Measurements from ENCODE around the gene EFCAB12. TPM values are rescaled to one million over a fixed set of nuclear protein-coding genes. Genes with fewer than 3 reads are reported as not detected.
"Not testable (repeated sequence)": the region's sequence is repeated elsewhere in the genome, so short reads cannot be mapped to it uniquely, and the experiment has no call there.

Gene EFCAB12
- total RNA-seq, 1 donor from 2014 or later = 0.39 TPM

GRCh38 chr3:129398803-129399144 lies 29.7 kb downstream of the EFCAB12 start:
- intact Hi-C loops (cut with micrococcal nuclease) = loop anchor here (1.0 to 2.0 kb wide), 5 partner anchors 30 to 372 kb away; partner anchors contain the start of genes EFCAB12, IFT122 and ISY1

DNA sequence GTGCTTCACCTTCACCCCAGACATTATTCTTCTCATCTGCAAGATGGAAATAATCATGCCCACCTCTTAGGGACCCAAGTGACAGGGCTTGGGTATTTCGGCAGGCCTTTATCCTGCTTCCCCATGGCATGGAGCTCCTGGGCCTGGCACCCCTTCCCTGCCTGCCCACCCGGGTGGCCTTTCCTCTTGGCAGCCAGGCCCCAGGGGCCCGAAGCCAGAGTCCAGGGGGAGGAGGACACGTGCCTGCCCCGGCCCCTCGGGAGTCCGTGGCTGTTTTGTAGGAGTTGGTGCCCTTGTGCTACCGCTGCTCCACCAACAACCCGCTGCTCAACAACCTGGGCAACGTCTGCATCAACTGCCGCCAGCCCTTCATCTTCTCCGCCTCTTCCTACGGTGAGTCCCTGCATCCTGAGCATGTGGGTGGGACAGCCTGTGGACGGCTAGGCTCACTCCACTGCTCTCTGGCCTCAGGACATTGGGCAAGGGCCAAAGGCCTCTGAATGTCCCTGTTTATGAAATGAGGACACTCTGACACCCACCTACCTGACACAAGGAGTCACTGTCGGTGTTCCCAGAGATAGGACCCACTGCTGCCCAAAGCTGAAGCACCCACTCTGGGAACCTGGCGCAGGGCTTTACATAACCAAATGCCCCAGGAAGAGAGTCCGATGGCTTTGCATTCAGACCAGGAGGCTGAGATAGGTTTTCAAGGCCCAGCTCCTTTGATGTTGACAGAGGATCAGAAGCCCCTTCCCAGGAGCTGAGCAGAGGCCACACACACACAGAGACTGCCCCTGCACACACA lies 34.5 kb downstream of the EFCAB12 start:
- intact Hi-C loops (cut with micrococcal nuclease) = not testable (repeated sequence)

- intact Hi-C loops (cut with micrococcal nuclease) = no loop called here
Observed at GRCh38 chr3:129393271-129393670, 35.2 kb downstream of the EFCAB12 start.

- intact Hi-C loops (cut with micrococcal nuclease) = not testable (repeated sequence)
Observed at GRCh38 chr3:129392106-129392887, 36.1 kb downstream of the EFCAB12 start.

- intact Hi-C loops (cut with micrococcal nuclease) = not testable (repeated sequence)
Observed at GRCh38 chr3:129391583-129391982, 36.9 kb downstream of the EFCAB12 start.

DNA sequence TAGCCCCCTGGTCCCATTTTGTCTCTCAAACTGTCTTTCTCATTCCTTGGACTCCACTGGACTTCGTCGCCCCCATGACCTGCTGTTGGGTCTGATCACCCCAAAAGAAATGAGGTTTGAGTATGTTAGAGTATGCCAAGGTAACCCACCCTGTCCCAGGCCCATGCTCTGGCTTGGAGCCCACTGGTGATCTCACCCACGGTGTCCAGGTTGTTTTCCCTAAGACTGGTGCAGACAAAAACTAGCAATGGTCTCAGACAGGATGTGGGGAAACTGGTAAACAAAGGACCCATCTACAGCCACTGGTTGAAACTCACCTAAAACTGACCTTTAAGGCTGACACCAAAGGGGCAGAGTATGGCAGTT lies 38.9 kb downstream of the EFCAB12 start:
- intact Hi-C loops (cut with micrococcal nuclease) = no loop called here

DNA sequence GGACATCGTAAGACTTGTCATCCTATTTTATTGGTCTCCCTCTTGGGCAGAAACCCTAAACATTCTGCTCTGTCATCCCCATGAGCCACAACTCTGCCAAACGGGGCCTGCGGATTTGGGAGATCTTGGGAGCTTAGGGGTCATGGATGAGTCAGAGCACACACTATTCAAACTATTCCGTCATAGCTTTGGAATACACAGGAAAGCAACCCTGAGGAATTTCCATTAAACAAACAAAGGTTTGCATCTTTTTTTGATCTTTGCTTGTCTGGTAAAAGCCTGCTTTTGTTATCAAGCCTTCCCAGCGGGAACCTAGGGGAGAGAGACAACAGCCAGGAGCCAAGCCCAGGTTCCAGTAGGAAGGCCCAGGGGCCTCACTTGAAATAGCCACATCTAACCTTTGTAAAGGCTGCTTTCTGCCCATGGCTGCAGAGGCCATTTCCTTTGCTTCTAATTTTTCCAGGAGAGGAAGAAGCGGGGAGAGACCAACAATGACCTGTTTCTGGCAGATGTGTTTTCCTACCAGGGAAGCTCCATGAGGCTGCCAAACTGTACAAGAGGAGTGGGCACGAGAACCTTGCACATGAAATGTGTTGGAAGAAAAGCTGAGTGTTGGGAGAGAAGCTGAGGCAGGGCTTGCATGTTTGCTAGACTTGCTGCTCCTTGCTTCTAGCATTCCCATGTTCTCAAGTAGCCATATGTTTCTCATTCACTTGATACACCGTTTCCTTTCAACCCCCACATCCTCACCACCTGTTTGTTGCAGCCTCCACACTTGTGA lies 39.5 kb downstream of the EFCAB12 start:
- intact Hi-C loops (cut with micrococcal nuclease) = not testable (repeated sequence)

GRCh38 chr3:129387487-129387886 lies 40.9 kb downstream of the EFCAB12 start:
- intact Hi-C loops (cut with micrococcal nuclease) = no loop called here

GRCh38 chr3:129386984-129387383 lies 41.5 kb downstream of the EFCAB12 start:
- intact Hi-C loops (cut with micrococcal nuclease) = no loop called here

GRCh38 chr3:129385507-129385906 lies 42.9 kb downstream of the EFCAB12 start:
- intact Hi-C loops (cut with micrococcal nuclease) = not testable (repeated sequence)

DNA sequence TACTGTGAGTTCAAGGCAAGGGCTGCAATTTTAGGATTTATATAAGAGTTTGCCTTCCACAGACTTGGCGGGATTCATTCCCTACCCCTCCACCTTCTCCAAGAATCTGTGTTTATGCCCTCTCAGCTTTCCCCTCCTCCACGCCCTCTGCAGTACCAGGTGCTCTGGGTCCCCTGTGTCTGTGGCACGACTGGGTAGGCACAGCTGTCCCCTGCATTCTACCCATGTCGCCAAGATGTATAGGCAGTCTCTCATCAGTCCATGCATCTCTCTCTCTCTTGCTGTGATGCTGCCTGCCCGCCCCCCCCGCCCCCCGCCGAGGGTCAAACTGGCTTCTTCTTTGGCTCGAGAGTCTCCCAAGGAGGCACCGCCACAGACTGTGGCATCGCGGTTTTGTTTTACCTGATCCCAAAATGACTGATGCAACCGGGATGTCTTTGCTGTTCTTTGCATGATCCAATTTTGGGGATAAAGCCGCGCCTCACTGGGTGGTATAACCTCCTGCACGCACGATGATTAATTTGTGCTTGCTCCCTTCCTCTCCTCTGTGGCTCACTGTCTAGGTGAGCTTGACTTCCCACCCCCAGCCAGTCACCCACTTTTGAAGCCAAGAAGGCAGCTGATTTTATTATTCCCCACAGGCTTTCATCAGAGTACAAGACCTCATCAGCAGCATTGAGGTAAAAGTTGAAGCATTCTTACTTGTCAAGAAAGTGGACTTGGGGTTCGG lies 43.7 kb downstream of the EFCAB12 start:
- intact Hi-C loops (cut with micrococcal nuclease) = no loop called here

GRCh38 chr3:129384103-129384502 lies 44.3 kb downstream of the EFCAB12 start:
- intact Hi-C loops (cut with micrococcal nuclease) = not testable (repeated sequence)

DNA sequence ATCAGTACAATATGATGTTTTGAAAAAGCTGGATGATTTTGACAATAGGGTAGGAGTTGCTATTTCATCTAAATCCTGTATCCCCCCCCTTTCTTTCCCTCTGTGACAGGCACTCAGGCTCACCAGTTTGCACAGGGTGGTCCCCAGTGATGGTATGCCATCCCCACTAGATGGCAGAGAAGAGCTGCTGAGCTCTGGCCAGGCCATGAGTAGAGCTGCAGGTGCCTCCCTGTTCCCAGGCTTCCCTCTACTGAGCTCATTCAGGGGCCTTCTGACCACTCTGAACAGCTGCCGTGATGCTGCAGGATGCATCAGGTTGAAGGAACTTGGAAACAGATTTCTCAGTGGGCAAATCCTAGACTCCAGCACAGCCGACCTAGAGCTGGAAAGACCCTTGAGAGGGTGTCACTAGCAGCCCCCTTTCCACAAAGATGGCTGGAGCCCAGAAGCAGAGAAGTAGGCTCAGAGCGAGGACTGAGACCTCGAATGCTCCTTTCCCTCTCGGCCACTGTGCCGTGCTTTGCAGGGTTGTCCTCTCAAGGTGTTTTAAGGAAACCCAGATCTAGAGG lies 45.1 kb downstream of the EFCAB12 start:
- intact Hi-C loops (cut with micrococcal nuclease) = no loop called here

DNA sequence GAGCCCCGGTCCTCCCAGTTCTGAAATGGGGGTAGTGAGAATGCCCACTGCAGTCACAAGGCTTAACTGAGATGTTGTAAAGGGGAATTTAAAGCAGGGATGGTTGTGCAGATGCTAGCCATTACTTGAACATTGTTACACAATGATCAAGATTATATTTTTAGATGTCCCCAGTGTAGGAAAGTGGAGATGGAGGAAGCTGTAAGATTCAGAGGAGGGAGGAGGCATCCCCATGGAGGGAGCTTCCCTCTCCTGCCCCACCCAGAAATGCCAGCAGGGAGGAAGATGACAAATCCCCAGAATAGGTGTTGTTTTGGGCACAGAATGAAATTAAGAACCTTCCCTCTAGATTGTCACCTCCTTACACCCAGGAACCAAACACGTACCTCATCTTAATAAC lies 46.1 kb downstream of the EFCAB12 start:
- intact Hi-C loops (cut with micrococcal nuclease) = no loop called here

DNA sequence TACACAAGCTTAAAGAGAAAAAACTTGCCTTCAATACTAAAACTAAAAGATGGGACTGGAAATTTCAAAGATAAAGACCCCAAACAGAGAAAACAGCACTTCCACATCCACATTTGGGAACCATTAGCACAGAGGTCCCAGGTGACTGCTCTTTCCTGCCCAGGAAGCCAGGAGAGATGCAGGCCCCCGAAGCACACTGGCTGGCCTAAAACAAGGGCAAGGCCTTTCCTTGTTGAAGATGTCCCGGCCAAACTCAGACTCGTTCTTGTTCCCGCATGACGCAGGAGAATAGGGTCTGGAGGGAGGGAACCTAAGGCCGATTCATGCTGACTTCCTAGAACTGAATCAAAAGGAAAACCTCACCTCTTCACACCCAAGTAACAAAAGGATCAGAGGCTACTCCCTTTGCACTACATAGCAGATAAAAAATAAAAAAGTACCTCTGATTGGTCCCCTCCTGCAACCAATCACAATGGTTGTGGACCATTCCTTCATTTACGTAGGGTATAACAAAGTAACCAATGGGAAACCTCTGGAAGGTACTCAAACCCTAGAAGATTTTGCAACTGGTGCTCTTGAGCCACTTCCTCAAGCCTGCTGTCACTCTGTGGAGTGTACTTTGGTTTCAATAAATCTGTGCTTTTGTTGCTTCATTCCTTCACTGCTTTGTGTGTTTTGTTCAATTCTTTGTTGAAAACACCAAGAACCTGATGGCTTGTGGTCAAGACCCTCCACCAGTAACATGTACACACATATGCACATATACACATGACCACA lies 48.7 kb downstream of the EFCAB12 start:
- intact Hi-C loops (cut with micrococcal nuclease) = no loop called here

GRCh38 chr3:129378949-129379348 lies 49.5 kb downstream of the EFCAB12 start:
- intact Hi-C loops (cut with micrococcal nuclease) = no loop called here

GRCh38 chr3:129377615-129378014 lies 50.8 kb downstream of the EFCAB12 start:
- intact Hi-C loops (cut with micrococcal nuclease) = no loop called here

DNA sequence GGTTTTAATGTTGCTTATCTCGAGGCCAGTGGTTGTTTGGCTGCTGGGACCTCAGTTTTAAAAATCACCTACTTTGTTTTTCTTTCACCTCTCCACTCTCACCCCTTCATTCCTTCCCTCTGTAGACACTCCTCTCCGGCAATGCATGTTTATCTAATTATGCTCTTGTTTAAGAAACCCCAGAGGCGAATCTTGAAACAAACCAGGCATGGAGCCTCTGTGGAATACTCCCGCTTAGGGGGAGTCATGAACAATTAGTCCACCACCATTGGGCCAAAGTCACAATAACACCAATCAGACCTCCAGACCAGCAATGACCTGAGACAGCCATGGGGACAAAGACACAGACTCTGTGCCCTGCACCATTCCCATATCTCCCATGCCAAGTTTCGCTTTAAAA lies 53.3 kb downstream of the EFCAB12 start:
- intact Hi-C loops (cut with micrococcal nuclease) = no loop called here

DNA sequence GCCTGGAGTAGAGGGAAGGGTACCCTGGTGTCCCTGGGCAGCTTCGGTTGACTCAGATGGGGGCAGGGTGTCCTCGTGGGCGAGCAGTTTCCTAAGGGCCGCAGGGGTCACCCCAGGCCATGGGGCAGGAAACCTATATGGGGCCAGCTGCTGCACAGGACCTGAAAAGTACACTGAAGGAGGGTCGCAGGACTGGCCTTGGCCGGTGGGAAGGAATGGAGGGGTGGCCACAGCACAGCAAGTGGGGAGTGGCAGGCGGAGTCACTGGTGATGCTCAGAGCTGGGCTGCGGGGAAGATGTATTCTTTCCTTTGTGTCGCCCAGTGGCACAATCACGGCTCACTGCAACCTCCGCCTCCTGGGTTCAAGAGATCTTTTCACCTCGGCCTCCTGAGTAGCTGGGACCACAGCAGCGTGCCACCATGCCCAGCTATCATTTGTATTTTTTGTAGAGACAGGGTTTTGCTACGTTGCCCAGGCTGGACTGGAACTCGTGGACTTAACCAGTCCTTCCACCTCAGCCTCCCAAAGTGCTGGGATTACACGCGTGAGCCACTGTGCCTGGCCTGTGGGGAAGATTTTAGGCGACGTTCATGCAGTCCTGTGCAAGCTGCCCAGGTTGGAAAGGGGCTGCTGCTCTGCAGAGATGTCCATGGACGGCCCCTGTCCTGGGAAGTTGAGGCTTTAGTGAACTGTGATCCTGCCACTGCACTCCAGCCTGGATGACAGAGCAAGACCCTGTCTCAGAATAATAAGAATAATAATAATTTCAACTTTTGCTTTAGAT lies 57.2 kb downstream of the EFCAB12 start:
- intact Hi-C loops (cut with micrococcal nuclease) = no loop called here

Measured in T-helper 2 cell treated with Interferon-gamma antibody and Interleukin-4, amounts not matched to agents 100 ng/mL and 5 ng/mL, for 36 hours (primary cell).